ENCODE measurements around the gene DHRSX.

DNA sequence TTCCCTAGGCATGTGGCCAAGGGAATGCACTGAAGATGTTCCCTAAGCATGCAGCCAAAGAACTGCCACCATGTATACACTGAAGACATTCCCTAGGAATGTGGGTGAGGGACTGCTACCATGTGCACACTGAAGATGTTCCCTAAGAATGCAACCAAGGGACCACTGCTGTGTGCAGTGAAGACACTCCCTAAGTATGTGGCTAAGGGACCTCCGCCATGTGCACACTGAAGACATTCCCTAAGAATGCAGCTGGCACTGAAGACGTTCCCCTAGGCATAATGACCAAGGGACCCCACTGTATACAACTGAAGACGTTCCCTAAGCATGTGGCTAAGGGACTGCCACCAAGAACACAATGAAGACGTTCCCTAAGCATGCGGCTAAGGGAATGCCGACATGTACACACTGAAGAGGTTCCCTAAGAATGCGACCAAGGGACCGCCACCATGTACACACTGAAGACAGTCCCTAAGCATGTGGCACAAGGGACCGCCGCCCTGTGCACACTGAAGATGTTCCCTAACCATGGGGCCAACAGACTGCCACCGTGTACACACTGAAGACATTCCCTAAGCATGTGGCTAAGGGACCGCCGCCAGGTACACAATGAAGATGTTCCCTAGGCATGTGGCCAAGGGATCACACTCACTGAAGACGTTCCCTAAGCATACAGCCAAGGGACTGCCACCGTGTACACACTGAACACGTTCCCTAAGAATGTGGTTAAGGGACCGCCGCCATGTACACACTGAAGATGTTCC, 25.6 kb downstream of the DHRSX start:
- no peak for TF ChIP-seq EZH2 (IDR thresholded peaks at IDR 0.05)
- TF ChIP-seq POLR2AphosphoS5 (IDR thresholded peaks at IDR 0.05; ENCODE audit: borderline replicate concordance, low read depth, low read length), result no peak

All from SK-N-MC (cell line).